HL-60 (cell line): ENCODE results near the gene NEUROD2.

Experiments used
- DNase-seq, 2 experiments: peaks; one replicate each; pipeline ENCODE4 v3.0.0-alpha.2; 2010 to 2020; ENCODE audit warnings: low read depth in 1 of 2, low spot score in 1 of 2
- H3K27ac ChIP-seq: fragments of 250-450 bp; sonication (Bioruptor Pico); replicated peaks from 2 replicates; pipeline ENCODE4 v1.5.1; 2020; ENCODE audit warnings: mild to moderate bottlenecking, moderate library complexity
- H3K27me3 ChIP-seq: fragments of 250-450 bp; sonication (Bioruptor Pico); 2 replicates; pipeline ENCODE4 v1.5.1; 2021; ENCODE audit warnings: mild to moderate bottlenecking, moderate library complexity; ENCODE audit not compliant: insufficient read depth, poor library complexity, severe bottlenecking
- H3K4me3 ChIP-seq: replicated peaks from 2 replicates; pipeline ENCODE4 v1.5.1; 2011; ENCODE audit warnings: mild to moderate bottlenecking, control low read depth, low read length; ENCODE audit not compliant: insufficient read depth
- GABPA ChIP-seq: IDR thresholded peaks from 2 replicates; pipeline ENCODE4 v1.6.1; 2012; ENCODE audit warnings: low read depth
- POLR2AphosphoS5 ChIP-seq: IDR thresholded peaks from 2 replicates; pipeline ENCODE4 v1.6.1; 2012; ENCODE audit warnings: low read depth
- SPI1 ChIP-seq: IDR thresholded peaks from 2 replicates; pipeline ENCODE4 v1.6.1; 2012; ENCODE audit warnings: low read depth, mild to moderate bottlenecking, borderline replicate concordance
- TF ChIP-seq, protein P1 (sequence below): IDR thresholded peaks from 2 replicates; pipeline ENCODE4 v1.6.1; 2012; ENCODE audit warnings: low read depth; ENCODE audit not compliant: insufficient replicate concordance
- TF ChIP-seq, protein P2 (sequence below): IDR thresholded peaks from one replicate; pipeline ENCODE4 v1.5.1; 2011; ENCODE audit warnings: low read length, control low read depth, inconsistent platforms; ENCODE audit not compliant: insufficient read depth

The NEUROD2 gene

DNA sequence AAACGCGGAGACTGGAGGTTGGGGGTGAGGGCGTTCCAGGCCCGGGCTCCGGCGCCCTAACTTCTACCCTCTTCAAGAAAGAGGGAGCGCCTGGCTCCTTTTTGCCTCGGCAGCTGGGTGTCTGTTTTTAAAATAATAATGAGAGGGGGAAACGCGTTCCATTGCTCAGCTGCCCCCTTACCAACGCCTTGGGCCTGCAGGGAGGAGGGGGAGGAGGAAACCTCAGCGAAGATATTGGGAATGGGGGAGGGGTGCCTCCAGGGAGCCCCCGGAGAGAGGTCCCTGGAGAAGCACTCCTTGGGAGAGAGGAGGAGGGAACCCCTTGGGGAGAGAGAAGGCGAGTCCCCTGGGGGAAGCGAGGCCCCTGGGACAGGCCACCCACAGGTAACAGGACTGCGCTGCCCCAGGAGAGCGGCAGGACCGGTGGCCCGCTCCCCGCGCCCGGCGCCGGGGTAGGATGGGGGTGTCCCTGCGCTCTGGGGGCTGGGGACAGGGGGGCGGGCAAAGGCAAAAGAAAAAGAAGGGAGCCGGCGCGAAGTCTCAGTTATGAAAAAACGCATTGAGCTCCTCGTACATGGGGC lies 2.7 kb downstream of the NEUROD2 start:
- H3K4me3 ChIP-seq: no peak overlapping the region
- H3K27ac ChIP-seq: no peak overlapping the region
- TF ChIP-seq SPI1: no peak
- TF ChIP-seq POLR2AphosphoS5: no peak
- TF ChIP-seq, protein P1, sequence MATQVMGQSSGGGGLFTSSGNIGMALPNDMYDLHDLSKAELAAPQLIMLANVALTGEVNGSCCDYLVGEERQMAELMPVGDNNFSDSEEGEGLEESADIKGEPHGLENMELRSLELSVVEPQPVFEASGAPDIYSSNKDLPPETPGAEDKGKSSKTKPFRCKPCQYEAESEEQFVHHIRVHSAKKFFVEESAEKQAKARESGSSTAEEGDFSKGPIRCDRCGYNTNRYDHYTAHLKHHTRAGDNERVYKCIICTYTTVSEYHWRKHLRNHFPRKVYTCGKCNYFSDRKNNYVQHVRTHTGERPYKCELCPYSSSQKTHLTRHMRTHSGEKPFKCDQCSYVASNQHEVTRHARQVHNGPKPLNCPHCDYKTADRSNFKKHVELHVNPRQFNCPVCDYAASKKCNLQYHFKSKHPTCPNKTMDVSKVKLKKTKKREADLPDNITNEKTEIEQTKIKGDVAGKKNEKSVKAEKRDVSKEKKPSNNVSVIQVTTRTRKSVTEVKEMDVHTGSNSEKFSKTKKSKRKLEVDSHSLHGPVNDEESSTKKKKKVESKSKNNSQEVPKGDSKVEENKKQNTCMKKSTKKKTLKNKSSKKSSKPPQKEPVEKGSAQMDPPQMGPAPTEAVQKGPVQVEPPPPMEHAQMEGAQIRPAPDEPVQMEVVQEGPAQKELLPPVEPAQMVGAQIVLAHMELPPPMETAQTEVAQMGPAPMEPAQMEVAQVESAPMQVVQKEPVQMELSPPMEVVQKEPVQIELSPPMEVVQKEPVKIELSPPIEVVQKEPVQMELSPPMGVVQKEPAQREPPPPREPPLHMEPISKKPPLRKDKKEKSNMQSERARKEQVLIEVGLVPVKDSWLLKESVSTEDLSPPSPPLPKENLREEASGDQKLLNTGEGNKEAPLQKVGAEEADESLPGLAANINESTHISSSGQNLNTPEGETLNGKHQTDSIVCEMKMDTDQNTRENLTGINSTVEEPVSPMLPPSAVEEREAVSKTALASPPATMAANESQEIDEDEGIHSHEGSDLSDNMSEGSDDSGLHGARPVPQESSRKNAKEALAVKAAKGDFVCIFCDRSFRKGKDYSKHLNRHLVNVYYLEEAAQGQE: no peak
- TF ChIP-seq GABPA: no peak
- TF ChIP-seq, protein P2, sequence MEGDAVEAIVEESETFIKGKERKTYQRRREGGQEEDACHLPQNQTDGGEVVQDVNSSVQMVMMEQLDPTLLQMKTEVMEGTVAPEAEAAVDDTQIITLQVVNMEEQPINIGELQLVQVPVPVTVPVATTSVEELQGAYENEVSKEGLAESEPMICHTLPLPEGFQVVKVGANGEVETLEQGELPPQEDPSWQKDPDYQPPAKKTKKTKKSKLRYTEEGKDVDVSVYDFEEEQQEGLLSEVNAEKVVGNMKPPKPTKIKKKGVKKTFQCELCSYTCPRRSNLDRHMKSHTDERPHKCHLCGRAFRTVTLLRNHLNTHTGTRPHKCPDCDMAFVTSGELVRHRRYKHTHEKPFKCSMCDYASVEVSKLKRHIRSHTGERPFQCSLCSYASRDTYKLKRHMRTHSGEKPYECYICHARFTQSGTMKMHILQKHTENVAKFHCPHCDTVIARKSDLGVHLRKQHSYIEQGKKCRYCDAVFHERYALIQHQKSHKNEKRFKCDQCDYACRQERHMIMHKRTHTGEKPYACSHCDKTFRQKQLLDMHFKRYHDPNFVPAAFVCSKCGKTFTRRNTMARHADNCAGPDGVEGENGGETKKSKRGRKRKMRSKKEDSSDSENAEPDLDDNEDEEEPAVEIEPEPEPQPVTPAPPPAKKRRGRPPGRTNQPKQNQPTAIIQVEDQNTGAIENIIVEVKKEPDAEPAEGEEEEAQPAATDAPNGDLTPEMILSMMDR: no peak
- peaks cover 87% of the 10 kb centered on the region for H3K27me3 ChIP-seq
- no peak for DNase-seq

DNA sequence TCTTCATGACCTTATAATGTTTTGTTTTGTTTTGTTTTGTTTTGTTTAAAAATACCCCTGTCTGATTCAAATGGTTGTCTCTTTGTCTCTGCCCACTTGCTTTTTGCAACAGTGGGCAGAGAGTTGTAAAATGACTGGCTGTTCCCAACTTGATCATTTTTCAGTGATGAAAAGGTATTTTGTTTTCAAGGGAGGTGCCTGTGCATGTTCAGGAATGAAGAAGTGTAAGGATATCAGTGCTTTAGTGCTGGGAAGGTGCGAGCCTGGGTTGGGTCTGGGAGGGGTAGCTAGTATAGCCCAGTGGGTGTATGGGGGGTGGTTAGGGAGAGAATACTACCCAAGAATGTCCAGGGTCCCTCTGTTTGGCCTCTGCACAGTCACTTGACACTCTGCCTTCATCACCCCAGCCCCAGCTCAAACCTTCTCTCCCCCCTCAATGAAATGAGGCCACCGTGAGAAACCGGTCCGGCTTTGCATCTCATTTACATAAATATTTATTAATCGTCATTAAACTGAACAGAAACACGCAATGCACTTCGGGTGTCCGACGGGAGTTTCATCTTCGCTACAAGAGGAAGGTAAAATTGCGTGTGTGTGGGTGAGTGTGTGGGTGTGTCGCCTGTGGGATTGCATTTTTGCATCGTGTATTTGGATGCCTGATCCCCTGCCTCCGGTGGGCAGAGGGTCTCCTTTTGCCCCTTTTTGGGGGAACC lies 4.3 kb downstream of the NEUROD2 start:
- Histone ChIP-seq H3K27ac (no peak overlapping the region), H3K4me3 (no peak overlapping the region), H3K27me3 (peaks cover 86% of the 10 kb centered on the region)
- TF ChIP-seq SPI1: no peak
- TF ChIP-seq POLR2AphosphoS5: no peak
- no peak for TF ChIP-seq GABPA
- TF ChIP-seq, protein P1: no peak
- TF ChIP-seq, protein P2: no peak
- no peak for DNase-seq

DNA sequence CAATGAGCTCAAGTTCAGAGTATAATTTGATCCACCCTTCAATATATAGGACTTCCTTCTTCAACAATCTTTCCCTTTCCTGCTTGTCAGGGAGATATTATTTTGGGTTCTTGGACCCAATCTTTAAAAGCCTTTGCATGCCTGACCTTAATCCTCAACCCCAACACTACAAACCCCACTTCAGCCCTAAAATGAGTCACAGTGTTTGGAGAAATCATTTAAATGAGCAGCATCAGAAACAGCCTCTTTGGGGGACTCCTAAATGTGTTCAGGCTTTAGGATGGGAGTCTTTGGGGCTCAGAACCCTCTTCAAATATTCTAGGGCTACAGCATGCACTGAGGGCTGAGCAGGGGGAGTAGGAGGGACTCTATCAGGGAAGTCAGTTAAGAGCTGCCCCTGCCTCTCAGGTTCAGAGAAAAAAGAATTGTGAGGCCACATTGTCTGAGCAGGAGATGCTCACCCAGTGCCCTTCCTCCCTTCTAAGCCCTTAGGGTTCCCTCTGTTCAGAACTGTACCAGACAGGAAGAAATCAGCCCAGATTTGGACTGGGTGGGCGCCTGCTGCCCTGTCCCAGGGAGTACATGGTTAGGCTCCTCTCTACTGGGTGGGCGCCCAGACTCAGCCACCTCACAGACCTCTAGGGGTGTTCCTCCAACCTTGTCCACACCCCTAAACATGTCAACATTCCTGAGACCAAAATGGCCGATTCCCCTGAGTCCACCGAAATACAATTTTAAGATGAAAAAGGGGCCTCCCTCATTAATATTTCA lies 5.0 kb downstream of the NEUROD2 start:
- no peak for DNase-seq
- Histone ChIP-seq H3K27ac (no peak overlapping the region), H3K4me3 (no peak overlapping the region), H3K27me3 (peaks cover 87% of the 10 kb centered on the region)
- TF ChIP-seq, protein P1: no peak
- no peak for TF ChIP-seq SPI1
- no peak for TF ChIP-seq GABPA
- TF ChIP-seq, protein P2: no peak
- TF ChIP-seq POLR2AphosphoS5: no peak
